A549 (cell line): Measurements from ENCODE around the gene TMEM106C.

ENCODE experiments used
- CTCF ChIP-seq: fragments of >200 bp; sonication (Bioruptor Twin); formaldehyde crosslinking; IDR thresholded peaks from 3 replicates; pipeline ENCODE4 v1.5.1; 2016
- E2F6 ChIP-seq: IDR thresholded peaks from 2 replicates; pipeline ENCODE4 v1.6.1; 2012; ENCODE audit warnings: low read depth, borderline replicate concordance
- SREBF2 ChIP-seq: fragments of 450-650 bp; IDR thresholded peaks from 2 replicates; pipeline ENCODE4 v1.6.1; 2014; ENCODE audit warnings: mild to moderate bottlenecking, moderate library complexity
- TP53 ChIP-seq: fragments of 250-450 bp; sonication (Bioruptor Pico); IDR thresholded peaks from 2 replicates; pipeline ENCODE4 v1.5.0; 2021; ENCODE audit warnings: mild to moderate bottlenecking, moderate library complexity

- TF ChIP-seq TP53, result no peak
- TF ChIP-seq CTCF, result no peak
- TF ChIP-seq E2F6, result no peak
- TF ChIP-seq SREBF2, result no peak
Observed at GRCh38 chr12:47980779-47981495, 17.5 kb downstream of the TMEM106C start.
